RWPE2 (cell line): ENCODE results near the gene THRB.

Experiments
- ATAC-seq: fragments of 200-7000 bp; cut with Tn5 transposase; 3 replicates; pipeline ENCODE4 v1.9.1; 2021; ENCODE audit warnings: low read depth
- DNase-seq: peaks from one replicate; pipeline ENCODE4 v3.0.0-alpha.2; 2020; ENCODE audit warnings: low spot score
- H3K27ac ChIP-seq: fragments of 450-650 bp; 2 replicates; pipeline ENCODE4 v1.5.1; 2017; ENCODE audit warnings: mild to moderate bottlenecking; ENCODE audit not compliant: poor library complexity, severe bottlenecking
- H3K27me3 ChIP-seq: fragments of 250-450 bp; sonication (Bioruptor Pico); 2 replicates; pipeline ENCODE4 v1.5.1; 2021; ENCODE audit warnings: mild to moderate bottlenecking, moderate library complexity; ENCODE audit not compliant: insufficient read depth, poor library complexity, severe bottlenecking
- H3K36me3 ChIP-seq: fragments of 250-450 bp; sonication (Bioruptor Pico); 2 replicates; pipeline ENCODE4 v1.5.1; 2020; ENCODE audit warnings: low read depth, mild to moderate bottlenecking, moderate library complexity
- H3K4me1 ChIP-seq: fragments of 250-450 bp; sonication (Bioruptor Pico); 2 replicates; pipeline ENCODE4 v1.5.1; 2021; ENCODE audit warnings: mild to moderate bottlenecking, moderate library complexity; ENCODE audit not compliant: insufficient read depth, poor library complexity, severe bottlenecking
- H3K4me3 ChIP-seq: fragments of 250-450 bp; sonication (Bioruptor Pico); 2 replicates; pipeline ENCODE4 v1.5.1; 2021; ENCODE audit warnings: mild to moderate bottlenecking, moderate library complexity; ENCODE audit not compliant: severe bottlenecking
- H3K9me3 ChIP-seq: fragments of 250-450 bp; sonication (Bioruptor Pico); 2 replicates; pipeline ENCODE4 v1.5.1; 2021; ENCODE audit warnings: mild to moderate bottlenecking, moderate library complexity; ENCODE audit not compliant: severe bottlenecking
- TF ChIP-seq, protein P1 (sequence below): fragments of 450-650 bp; IDR thresholded peaks from one replicate; pipeline ENCODE4 v1.5.1; 2017; ENCODE audit warnings: mild to moderate bottlenecking, moderate library complexity; ENCODE audit not compliant: poor library complexity, severe bottlenecking

Gene THRB

DNA sequence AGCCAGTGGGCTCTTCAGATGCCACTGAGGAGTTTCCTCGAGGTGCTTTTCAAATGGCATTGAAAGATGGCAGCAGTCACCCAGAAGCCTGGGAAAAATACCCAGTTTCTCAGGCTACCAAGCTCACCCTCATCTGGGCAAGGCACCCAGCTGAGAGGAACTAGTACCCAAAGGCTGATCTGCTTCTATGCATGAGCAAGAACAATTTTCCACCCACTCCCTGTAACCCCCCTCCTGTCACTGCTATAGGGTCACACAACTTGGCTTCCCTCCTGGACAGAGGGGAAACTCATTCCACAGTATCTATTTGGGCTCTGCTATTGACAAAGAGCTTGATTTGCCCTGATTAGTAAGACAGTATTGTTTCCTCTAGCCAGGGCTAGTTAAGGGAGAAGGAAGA, 31.9 kb downstream of the THRB start:
- ATAC-seq (no peak), DNase-seq (no peak)
- H3K36me3 ChIP-seq = no peaks in the 10 kb centered on the region
- H3K27ac ChIP-seq = no peak overlapping the region
- TF ChIP-seq, protein P1, sequence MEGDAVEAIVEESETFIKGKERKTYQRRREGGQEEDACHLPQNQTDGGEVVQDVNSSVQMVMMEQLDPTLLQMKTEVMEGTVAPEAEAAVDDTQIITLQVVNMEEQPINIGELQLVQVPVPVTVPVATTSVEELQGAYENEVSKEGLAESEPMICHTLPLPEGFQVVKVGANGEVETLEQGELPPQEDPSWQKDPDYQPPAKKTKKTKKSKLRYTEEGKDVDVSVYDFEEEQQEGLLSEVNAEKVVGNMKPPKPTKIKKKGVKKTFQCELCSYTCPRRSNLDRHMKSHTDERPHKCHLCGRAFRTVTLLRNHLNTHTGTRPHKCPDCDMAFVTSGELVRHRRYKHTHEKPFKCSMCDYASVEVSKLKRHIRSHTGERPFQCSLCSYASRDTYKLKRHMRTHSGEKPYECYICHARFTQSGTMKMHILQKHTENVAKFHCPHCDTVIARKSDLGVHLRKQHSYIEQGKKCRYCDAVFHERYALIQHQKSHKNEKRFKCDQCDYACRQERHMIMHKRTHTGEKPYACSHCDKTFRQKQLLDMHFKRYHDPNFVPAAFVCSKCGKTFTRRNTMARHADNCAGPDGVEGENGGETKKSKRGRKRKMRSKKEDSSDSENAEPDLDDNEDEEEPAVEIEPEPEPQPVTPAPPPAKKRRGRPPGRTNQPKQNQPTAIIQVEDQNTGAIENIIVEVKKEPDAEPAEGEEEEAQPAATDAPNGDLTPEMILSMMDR = no peak
- no peaks in the 10 kb centered on the region for H3K27me3 ChIP-seq
- no peaks in the 10 kb centered on the region for H3K4me1 ChIP-seq
- peaks cover 2% of the 10 kb centered on the region for H3K9me3 ChIP-seq
- no peak overlapping the region for H3K4me3 ChIP-seq

DNA sequence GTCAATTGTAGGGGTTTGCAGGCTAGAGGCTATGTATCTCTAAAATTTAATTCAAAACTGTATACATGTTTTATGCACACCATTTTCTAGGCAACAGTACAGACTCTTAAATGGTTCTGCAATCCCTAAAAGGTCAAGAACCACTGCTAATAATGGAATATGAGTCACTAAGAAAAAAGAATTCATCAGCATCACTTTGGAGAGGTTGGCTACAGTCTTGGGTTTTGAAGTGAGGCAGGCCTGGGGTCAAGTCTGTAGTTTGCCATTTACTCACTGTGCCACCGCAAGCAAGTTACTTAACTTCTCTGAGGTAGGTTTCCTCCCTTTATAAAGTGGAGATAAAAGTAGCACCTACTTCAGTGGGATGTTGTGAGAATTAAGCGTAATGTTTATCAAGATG, 33.7 kb downstream of the THRB start:
- H3K9me3 ChIP-seq = no peaks in the 10 kb centered on the region

DNA sequence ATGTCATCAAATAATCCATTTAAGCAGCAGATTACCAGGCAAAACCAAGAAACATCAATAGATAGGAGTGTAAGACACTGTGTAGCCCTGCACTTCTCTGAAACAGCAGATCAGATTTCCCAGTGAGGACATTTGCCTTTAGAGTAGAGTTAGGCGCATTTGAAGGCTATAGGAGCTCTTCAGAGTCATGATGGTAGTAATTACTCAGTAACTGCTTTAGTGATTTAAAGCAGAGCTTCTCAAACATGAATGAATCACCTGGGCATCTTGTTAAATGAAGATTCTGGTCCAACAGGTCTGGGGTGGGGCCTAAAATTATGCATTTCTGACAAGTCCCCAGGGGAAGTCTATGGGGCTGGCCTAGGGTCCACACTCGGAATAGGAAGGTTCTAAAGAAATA, 36.9 kb downstream of the THRB start:
- Histone ChIP-seq H3K27ac (no peak overlapping the region), H3K4me1 (no peaks in the 10 kb centered on the region), H3K9me3 (no peaks in the 10 kb centered on the region), H3K27me3 (no peaks in the 10 kb centered on the region), H3K36me3 (no peaks in the 10 kb centered on the region), H3K4me3 (no peak overlapping the region)
- ATAC-seq = peak; percentile 12; the same call in 1 of the 3 replicates
- DNase-seq = no peak
- TF ChIP-seq, protein P1 = no peak

More for the DNA sequence above, 33.7 kb downstream of the THRB start:
- Histone ChIP-seq H3K36me3 (no peaks in the 10 kb centered on the region), H3K27me3 (no peaks in the 10 kb centered on the region), H3K4me1 (no peaks in the 10 kb centered on the region), H3K4me3 (no peak overlapping the region), H3K27ac (no peak overlapping the region)
- ATAC-seq (no peak), DNase-seq (no peak)
- TF ChIP-seq, protein P1 = no peak

DNA sequence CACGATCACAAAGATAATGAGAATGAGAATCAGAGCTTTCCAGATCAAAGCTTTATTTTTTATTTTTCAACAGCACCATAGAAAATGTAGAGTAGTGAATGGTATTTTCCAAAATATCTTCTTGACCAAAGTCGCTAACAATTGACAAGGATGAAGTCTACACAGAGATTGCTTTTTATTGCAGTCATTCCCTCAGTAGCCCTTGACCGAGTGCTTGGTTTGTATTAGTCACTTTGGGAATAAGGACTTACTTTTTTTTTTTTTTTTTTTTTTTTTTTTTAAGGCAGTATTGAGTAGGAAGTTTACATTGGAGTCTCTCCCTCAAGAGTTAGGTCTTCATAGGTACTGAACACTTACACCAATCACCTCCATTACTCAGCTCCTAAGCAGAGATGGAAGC, 39.8 kb downstream of the THRB start:
- H3K27me3 ChIP-seq = no peaks in the 10 kb centered on the region
- TF ChIP-seq, protein P1 = no peak
- ATAC-seq (no peak), DNase-seq (no peak)
- H3K27ac ChIP-seq = no peak overlapping the region
- peaks cover 5% of the 10 kb centered on the region for H3K4me1 ChIP-seq
- no peaks in the 10 kb centered on the region for H3K36me3 ChIP-seq
- no peaks in the 10 kb centered on the region for H3K9me3 ChIP-seq
- no peak overlapping the region for H3K4me3 ChIP-seq

DNA sequence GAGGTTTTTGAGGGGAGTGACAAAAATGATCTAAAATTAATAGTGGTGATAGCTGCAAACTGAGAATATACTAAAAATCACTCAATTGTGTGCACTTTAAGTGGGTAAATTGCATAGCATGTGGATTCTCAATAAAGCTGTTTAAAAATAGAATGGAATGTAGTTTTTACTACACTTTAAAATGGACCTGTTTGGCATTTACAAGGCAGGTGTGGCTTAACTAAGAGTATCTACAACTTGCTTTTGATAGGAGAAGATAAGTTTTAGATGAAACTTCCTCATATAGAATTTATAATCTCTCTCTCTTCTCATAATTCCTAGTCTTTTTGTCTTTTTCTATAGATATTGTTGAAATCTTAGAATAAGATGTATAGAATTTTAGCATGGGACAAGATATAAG, 40.3 kb downstream of the THRB start:
- Histone ChIP-seq H3K9me3 (no peaks in the 10 kb centered on the region), H3K36me3 (no peaks in the 10 kb centered on the region), H3K4me1 (peaks cover 5% of the 10 kb centered on the region), H3K4me3 (no peak overlapping the region), H3K27ac (no peak overlapping the region), H3K27me3 (no peaks in the 10 kb centered on the region)
- DNase-seq = no peak
- ATAC-seq = no peak
- TF ChIP-seq, protein P1 = no peak
